HG02642 (cell line): ENCODE results near the gene GLO1.
"Not testable (repeated sequence)": the region's sequence is repeated elsewhere in the genome, so short reads cannot be mapped to it uniquely, and the experiment has no call there.

Experiments
- ATAC-seq: cut with Tn5 transposase; IDR thresholded peaks from one replicate; pipeline ENCODE4 v1.9.1; 2021; ENCODE audit warnings: mild to moderate bottlenecking; ENCODE audit not compliant: unreplicated experiment, poor library complexity

The GLO1 gene

DNA sequence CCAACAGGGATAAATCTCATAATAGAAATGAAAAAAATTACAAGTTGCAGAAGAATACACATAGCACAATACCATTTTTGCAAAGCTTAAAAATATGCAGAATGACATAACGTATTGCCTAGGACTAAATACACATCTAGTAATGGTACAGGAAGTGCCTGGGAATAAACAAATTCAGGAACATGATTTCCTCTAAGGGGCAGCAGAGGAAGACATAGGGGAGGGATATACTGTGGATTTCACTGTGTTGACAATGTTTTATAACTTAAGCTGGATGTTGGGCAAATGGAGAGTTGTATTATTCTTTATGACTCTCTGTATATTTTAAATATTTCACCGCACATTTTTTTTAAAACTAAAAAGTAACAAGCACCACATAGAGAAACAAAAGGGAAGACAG is 5.6 kb upstream of the GLO1 start:
- no peak for ATAC-seq

GRCh38 chr6:38705924-38706323 is 3.0 kb upstream of the GLO1 start:
- ATAC-seq: no peak

DNA sequence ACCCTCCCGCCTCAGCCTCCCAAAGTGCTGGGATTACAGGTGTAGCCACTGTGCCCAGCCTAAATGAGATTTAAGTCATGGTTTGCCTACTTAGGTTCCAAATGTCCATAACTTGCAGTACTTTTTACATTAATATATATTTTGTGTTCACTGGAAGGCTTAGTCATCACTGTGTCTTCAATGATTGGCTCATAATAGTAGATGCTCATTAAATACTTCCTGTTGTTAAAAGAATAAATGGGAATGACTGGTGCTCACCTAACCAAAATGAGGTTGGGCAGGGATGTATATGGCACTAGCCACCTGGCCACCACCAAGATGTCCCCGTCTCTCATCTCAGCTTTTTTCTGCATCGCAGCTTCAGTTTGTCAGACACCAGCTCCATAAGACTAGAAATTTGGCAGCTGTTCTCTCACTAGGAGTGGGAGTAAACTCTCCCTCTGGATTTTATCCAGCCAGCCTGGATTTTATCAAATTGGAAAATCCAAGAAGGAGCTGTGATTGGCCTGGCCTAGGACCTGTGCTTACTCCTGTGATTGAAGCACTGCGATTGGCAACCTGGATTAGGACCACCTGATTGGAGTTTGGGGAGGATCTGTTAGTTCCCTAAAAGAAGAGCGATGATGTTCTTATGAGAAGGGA is 1.1 kb upstream of the GLO1 start:
- no peak for ATAC-seq

- ATAC-seq: no peak
Measured at GRCh38 chr6:38701551-38701950, 1.4 kb downstream of the GLO1 start.

DNA sequence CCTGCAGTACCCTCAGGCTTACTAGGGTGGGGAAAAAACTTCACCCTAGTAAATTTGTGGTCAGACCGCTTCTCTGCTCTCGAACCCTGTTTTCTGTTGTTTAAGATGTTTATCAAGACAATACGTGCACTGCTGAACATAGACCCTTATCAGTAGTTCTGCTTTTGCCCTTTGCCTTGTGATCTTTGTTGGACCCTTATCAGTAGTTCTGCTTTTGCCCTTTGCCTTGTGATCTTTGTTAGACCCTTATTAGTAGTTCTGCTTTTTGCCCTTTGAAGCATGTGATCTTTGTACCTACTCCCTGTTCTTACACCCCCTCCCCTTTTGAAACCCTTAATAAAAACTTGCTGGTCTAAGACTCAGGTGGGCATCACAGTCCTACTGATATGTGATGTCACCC is 3.2 kb downstream of the GLO1 start:
- ATAC-seq: not testable (repeated sequence)

DNA sequence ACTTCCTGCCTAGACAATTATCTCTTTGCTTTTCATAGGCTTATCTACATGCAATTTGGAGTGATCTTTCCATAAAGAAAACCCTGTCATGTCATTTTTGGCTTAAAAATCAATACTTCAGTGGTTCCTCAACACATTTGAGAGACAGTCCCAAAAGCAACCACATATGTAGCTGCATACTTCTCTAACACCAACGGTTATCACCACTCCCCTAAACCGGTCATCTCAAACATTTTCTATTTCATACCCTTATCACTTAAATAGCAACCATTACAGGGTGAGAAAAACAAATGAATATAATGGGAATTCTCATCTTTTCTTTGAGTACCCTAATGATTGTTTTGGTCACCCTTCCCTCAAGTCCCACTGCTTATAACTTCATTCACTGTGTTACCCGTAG is 5.1 kb downstream of the GLO1 start:
- ATAC-seq: no peak

DNA sequence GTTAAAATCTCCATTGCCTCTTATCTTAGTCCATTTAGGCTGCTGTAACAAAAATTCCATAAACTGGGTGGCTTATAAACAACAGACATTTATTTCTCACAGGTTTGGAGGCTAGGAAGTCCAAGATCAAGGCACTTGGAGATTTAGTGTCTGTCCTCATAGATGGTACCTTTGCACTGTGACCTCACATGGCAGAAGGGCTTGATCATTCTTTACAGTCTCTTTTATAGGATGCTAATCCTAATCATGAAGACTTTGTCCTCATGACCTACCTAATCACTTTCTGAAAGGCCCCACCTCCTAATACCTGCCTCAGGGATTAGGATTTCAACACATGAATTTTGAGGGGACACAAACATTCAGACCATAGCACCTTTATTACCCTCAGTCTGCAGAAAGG is 6.6 kb downstream of the GLO1 start:
- ATAC-seq: no peak

GRCh38 chr6:38695933-38696332 is 7.0 kb downstream of the GLO1 start:
- ATAC-seq: no peak

GRCh38 chr6:38695227-38695900 is 7.6 kb downstream of the GLO1 start:
- ATAC-seq: no peak

- peak; percentile 65 for ATAC-seq
Measured at GRCh38 chr6:38688579-38689087, 14.3 kb downstream of the GLO1 start.

DNA sequence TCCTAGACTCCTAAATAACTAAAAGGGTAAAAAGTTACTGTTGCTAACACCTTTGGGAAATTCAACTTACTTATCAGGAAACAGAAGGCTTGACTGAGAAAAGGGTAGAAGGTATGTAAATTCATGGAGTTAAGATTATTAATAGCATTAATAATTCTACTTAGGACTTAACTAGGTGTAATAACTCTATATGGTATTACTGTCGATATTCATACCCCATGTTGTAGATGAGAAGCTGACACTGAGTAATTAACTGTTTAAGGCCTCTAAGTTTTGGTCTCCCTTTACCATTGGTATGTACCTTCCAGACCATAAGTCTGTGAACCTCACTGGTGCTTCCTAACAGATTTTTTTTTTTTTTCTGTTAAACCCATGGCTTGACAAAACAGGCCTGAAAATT is 15.4 kb downstream of the GLO1 start:
- ATAC-seq: no peak

DNA sequence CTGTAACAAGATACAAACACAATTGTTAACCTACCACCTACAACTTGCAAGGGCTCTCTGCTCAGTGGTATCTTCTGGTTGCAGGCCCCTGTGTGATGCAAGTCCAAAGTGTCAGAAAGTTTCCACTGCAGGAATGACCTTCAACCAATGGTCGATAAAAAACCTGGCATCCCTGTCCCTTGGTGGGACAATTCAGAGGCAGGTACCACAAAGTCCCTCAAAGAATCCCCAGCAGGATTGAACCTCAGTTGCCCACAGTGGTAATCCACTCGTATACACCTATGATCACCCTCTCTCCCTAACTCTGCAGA is 15.9 kb downstream of the GLO1 start:
- no peak for ATAC-seq

GRCh38 chr6:38686270-38687042 is 16.5 kb downstream of the GLO1 start:
- no peak for ATAC-seq

DNA sequence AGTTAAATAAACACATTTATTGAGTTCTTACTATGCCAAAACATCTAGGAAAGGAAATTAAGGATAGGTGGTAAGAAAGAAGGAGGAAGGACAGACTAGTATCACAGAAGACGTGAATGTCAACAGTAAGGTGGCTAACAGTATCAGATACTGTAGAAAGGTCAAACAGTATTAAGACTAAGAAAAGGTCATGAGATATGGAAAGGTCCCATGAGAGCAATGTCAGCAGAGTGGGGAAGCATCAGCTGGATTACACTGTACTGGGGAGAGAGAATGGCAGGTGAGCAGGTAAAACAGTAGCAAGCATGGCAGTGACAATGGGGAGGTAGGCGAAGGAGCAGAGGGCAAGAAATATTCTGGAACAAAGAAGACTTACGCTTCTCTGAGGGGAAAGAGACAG is 18.0 kb downstream of the GLO1 start:
- ATAC-seq: no peak

DNA sequence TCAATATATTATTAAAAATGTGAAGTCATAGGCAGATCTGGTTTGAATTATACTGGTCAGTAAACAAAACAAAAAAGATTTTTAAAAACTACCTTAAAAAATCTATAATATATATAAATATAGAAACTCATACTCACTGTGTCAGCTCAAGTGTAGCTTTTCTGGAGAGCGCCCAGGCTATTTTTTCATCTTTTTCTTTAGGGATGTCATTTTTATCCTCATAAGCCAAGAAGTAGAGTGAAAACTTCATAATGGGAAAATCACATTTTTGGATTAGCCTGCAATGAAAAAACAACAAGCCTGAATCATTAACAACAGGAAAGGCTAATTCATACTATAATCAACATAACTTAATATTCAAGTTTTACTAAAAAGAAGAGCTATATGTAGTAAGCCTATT is 18.7 kb downstream of the GLO1 start:
- no peak for ATAC-seq

- ATAC-seq: no peak
Measured at GRCh38 chr6:38681850-38682249, 21.1 kb downstream of the GLO1 start.

DNA sequence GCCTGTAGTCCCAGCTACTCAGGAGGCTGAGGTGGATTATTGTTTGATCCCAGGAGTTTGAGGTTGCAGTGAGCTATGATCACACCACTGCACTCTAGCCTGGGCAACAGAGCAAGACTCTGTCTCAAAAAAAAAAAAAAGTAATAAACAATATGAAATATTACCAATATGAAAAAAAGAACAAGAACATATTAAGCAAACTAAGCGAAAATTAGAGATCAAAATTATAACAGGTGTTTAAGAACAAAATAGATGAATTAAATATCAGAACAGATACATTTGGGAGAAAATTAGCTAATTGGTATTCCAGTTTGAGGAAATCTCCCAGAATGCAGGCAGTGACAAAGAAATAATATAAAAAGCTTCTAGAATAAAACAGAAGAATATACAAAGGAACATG is 23.3 kb downstream of the GLO1 start:
- no peak for ATAC-seq

DNA sequence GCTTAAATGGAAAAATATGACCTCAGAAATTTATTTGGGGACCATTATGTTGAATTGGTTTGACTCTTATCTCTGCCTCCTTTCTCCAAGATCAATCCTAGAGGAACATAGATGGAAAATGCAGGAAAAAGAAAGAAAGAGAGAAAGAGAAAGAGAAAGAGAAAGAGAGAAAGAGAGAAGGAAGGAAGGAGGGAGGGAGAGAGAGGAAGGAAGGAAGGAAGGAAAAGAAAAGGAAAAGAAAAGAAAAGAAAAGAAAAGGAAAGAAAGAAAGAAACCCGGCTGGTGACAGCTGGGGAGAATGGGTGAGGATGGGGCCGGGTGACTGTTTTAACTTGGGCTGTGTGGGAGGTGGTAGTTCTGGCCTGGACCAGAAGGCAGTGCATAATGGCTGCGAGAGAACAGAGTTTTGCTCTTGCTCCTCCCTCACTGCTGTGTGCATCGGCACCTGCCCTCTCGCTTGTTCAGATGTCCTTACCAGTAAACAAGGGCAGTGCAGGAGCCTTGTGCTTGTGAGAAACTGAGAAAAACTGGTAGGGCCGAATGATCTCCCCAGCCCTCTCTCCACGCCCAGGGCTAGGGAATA is 24.7 kb downstream of the GLO1 start:
- no peak for ATAC-seq

GRCh38 chr6:38676974-38677544 is 25.9 kb downstream of the GLO1 start:
- no peak for ATAC-seq

GRCh38 chr6:38676236-38676973 is 26.5 kb downstream of the GLO1 start:
- ATAC-seq: peak; percentile 36
